GM15510 (cell line): ENCODE measurements around the gene GALNT9.

ENCODE experiments used
- POLR2A ChIP-seq: IDR thresholded peaks from 3 replicates; pipeline ENCODE4 v1.6.1; 2011; ENCODE audit warnings: borderline replicate concordance; ENCODE audit not compliant: insufficient read length; ENCODE audit errors: extremely low read depth

Gene GALNT9

GRCh38 chr12:132318135-132318534 is 11.3 kb downstream of the GALNT9 start:
- no peak for TF ChIP-seq POLR2A

DNA sequence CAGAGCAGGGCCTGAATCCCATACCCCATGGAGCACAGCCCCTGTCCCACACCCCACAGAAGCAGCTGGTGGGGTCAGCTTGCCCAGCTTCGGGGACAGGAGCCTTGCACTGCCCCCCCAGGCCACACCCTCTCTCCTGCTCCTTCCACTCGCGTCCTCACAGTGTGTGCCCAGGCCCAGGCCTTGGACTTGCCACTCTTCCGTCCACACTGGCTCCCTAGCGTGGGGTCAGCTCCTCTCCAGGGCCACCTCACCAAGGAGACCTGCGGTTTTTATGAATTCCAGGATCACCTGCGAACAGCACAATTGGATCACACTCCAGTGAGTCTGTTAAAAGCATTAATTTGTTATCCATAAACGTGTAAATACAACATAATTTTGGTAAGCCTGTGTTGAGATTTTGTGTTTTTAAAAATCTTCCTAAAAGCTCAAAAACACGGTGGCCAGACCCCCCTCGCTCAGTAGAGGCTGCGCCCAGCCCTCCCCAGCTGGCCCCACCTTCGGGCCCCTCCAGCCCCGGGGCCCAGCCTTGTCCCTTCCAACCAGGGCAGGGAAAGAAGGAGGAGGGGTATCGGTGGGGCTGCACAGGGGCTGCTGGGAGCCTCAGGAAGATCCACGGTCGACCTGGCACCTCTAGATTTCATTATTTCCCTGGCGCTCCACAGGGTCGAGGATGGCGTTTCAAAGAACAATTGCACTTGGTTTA is 12.0 kb downstream of the GALNT9 start:
- no peak for TF ChIP-seq POLR2A

- TF ChIP-seq POLR2A: no peak
Measured at GRCh38 chr12:132316497-132317232, 12.7 kb downstream of the GALNT9 start.

DNA sequence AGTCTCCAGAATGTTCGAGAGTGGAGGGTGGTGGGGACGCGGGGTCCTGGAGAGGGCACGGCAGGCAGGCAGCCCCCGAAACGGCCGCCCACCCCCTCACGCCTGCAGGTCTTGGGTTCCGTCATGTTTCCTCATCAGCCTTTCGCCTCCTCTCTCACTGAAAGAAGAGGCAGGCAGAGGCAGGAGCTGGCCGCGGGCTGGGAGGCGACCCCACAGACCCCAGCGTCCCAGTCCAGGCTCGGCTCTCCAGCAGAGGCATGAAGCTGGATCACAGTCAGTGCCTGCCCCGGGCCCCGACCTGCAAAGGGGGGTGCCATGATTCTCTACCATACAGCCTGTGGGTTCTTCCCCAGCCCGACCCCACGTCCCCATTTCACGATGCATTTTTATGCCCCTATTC is 13.4 kb downstream of the GALNT9 start:
- no peak for TF ChIP-seq POLR2A

DNA sequence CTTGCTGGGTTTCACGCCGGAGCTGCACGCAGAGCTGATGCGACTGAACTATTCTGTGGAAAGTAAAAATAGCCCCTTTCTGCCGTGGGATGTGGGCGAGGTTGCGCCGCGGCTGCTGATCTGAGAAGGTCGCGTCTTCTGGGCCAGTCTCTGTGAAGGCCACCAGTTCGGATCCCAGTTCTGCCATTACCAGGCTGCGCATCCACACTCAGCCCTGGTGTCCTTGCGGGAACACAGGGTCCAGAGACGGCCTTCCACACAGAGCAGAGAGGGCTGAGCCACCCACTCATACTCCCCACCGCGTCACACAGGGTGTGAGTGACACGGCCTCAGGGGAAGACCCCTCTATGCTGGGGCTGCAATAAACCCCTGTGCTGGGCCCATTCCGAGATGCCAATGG is 13.9 kb downstream of the GALNT9 start:
- no peak for TF ChIP-seq POLR2A

GRCh38 chr12:132314516-132315233 is 14.7 kb downstream of the GALNT9 start:
- no peak for TF ChIP-seq POLR2A

GRCh38 chr12:132314035-132314434 is 15.4 kb downstream of the GALNT9 start:
- TF ChIP-seq POLR2A: no peak

DNA sequence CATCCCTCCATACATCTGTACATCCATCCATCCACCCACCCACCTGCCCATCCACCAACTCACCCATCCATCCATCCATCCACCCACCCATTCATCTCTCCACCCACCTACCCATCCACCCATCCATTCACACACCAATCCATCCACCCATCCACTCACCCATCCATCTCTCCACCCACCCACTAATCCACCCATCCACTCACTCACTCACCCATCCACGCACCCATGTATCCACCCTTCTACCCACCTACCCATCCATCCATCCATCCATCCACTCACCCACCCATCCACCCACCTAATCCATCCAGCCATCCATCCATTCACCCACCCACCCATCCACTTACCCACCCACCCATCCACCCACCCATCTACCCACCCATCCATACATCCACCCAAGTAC is 16.2 kb downstream of the GALNT9 start:
- TF ChIP-seq POLR2A: no peak

GRCh38 chr12:132312516-132312915 is 16.9 kb downstream of the GALNT9 start:
- TF ChIP-seq POLR2A: no peak

GRCh38 chr12:132311201-132311915 is 18.0 kb downstream of the GALNT9 start:
- TF ChIP-seq POLR2A: no peak

- no peak for TF ChIP-seq POLR2A
Measured at GRCh38 chr12:132310181-132311040, 19.0 kb downstream of the GALNT9 start.

DNA sequence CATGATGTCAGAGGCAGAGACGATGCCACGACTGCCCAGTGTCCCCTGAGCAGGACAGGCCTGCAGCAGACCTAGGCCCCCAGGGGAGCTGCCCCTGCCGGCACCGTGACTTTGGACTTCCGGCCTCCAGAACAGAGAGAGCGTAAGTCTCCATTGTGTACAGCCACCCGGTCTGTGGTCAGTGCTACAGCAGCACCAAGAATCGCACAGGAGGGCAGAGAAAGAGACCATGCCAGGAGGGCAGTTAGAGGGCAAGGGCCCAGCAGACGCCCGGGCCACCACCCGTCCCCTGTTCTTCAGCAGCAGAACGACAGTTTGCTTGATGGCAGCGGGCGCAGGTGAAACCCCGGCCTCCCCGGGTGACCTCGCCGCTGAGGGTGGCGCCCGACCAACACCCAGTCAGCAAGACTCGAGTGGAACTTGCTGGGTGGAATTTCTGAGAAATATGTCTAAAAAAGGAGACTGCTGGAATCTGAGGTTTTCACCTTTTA is 19.7 kb downstream of the GALNT9 start:
- TF ChIP-seq POLR2A: no peak

- TF ChIP-seq POLR2A: no peak
Measured at GRCh38 chr12:132308853-132309595, 20.4 kb downstream of the GALNT9 start.
